Esophagus muscularis mucosa (tissue), 4 donors: ENCODE data around the gene TROAP. TPM values are rescaled to one million over a fixed set of nuclear protein-coding genes. Genes with fewer than 3 reads are reported as not detected.

Experiments used
- DNase-seq: peaks from one replicate; pipeline ENCODE4 v3.0.0-alpha.2; 2017; ENCODE audit errors: extremely low spot score
- H3K27ac ChIP-seq, 4 donors: fragments of 200-600 bp; sonication (generic); replicated peaks in 1 of 4; 1 replicate in 3 of 4; 2 replicates in 1 of 4; pipeline ENCODE4 v1.5.1; 2016 to 2019; ENCODE audit warnings: mild to moderate bottlenecking in 1 of 4
- H3K27me3 ChIP-seq, 4 donors: fragments of 200-600 bp; sonication (generic); one replicate each; pipeline versions ENCODE4 v1.5.1 to v1.6.0; 2016 to 2019
- H3K36me3 ChIP-seq, 4 donors: fragments of 200-600 bp; sonication (generic); one replicate each; pipeline ENCODE4 v1.5.1; 2016 to 2019
- H3K4me1 ChIP-seq, 4 donors: fragments of 200-600 bp; sonication (generic); one replicate each; pipeline ENCODE4 v1.5.1; 2016 to 2019
- H3K4me3 ChIP-seq, 4 donors: fragments of 200-600 bp; sonication (generic); 1 replicate in 2 of 4; 2 replicates in 2 of 4; pipeline ENCODE4 v1.5.1; 2016 to 2019; ENCODE audit warnings: mild to moderate bottlenecking in 4 of 4, moderate library complexity in 1 of 4
- H3K9me3 ChIP-seq, 4 donors: fragments of 200-600 bp; sonication (generic); 1 replicate in 3 of 4; 2 replicates in 1 of 4; pipeline ENCODE4 v1.5.1; 2016 to 2019
- EP300 ChIP-seq: sonication (generic); formaldehyde crosslinking; IDR thresholded peaks from one replicate; pipeline ENCODE4 v1.6.1; 2017; ENCODE audit warnings: antibody characterized with exemption
- POLR2A ChIP-seq: fragments of 450-650 bp; IDR thresholded peaks from one replicate; pipeline ENCODE4 v1.6.1; 2017; ENCODE audit warnings: antibody characterized with exemption, moderate library complexity, mild to moderate bottlenecking, low read depth
- POLR2AphosphoS5 ChIP-seq, 2 donors: sonication (generic); formaldehyde crosslinking; IDR thresholded peaks; one replicate each; pipeline ENCODE4 v1.6.1; 2017; ENCODE audit warnings: antibody characterized with exemption in 2 of 2
- WGBS: methylation state at CpG from one replicate; pipeline ENCODE4 v1.1.5; 2018; 5-methylcytosine and 5-hydroxymethylcytosine counted together
- intact Hi-C: fragments of 100-400 bp; cut with DNase I; formaldehyde crosslinking; loops from one replicate; pipeline ENCODE4 v1.15.1; 2023
- total RNA-seq, 4 donors: library from RNA; depleted of rRNA; stranded (reverse); fragments of >200 nt; gene quantifications; one replicate each; pipeline versions ENCODE4 v1.1.0 to v1.2.1, GENCODE V29; 2016
- TF ChIP-seq, protein P1 (sequence below), 3 experiments: fragments of 200-600 bp in 2 of 3; fragments of 450-650 bp in 1 of 3; sonication (generic) in 2 of 3; IDR thresholded peaks; one replicate each; pipeline ENCODE4 v1.5.1; 2017 to 2019; ENCODE audit warnings: antibody characterized with exemption in 3 of 3, mild to moderate bottlenecking in 2 of 3, moderate library complexity in 1 of 3

The TROAP gene
- total RNA-seq, 4 donors from 2014 or later: 0.26 to 0.80 TPM; not detected in 2

DNA sequence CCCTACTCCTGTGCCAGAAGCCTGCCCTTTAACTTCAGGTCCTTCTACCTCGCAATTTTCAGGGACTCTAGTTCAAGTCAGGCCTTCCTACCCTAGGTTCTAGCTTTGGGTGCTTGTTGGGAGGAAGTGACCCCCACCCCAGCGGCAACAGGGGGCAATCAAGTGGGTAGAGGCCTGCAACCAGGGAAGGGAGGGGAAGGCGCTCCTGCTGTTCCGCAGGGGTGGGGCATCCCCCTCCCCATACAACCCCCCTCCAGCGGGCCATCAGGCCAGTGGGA lies 28.3 kb upstream of the TROAP start:
- no peak for TF ChIP-seq POLR2A
- H3K27ac ChIP-seq: no peak overlapping the region
- no peaks in the 10 kb centered on the region for H3K9me3 ChIP-seq
- H3K27me3 ChIP-seq: peaks cover 0 to 59% (median 42%) of the 10 kb centered on the region in 4 donors
- intact Hi-C loops: no loop called here
- no peak overlapping the region for H3K4me3 ChIP-seq
- H3K36me3 ChIP-seq: no peaks in the 10 kb centered on the region
- no peak for DNase-seq
- peaks cover 28 to 51% (median 41%) of the 10 kb centered on the region in 4 donors for H3K4me1 ChIP-seq
- 92% methylated on average over 2 of the region's 5 CpGs for WGBS

DNA sequence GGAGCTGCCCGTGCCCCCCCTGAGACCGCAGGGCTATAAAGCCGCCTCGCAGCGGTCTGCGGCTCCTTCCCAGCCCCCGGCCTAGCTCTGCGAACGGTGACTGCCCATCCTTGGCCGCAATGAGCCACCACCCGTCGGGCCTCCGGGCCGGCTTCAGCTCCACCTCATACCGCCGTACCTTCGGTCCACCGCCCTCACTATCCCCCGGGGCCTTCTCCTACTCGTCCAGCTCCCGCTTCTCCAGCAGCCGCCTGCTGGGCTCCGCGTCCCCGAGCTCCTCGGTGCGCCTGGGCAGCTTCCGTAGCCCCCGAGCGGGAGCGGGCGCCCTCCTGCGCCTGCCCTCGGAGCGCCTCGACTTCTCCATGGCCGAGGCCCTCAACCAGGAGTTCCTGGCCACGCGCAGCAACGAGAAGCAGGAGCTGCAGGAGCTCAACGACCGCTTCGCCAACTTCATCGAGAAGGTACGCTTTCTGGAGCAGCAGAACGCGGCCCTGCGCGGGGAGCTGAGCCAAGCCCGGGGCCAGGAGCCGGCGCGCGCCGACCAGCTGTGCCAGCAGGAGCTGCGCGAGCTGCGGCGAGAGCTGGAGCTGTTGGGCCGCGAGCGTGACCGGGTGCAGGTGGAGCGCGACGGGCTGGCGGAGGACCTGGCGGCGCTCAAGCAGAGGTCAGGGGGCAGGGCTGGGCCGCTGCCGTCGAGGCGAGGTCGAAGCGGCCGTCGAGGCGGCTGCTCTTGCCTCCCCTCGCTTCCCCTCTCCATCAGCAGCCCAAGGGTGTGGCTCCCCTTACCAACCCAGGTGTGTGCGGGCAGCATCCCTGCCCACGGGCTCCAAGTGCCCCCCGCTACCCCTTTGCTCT lies 27.7 kb upstream of the TROAP start, which contains the start of gene PRPH:
Gene PRPH (plus strand): TSS at position 66 of the 855 bp plus-strand sequence. CDS start 54 bp downstream, at position 120.
- Histone ChIP-seq H3K36me3 (no peaks in the 10 kb centered on the region), H3K27ac (no peak within 1 kb of the TSS), H3K4me1 (peaks cover 28 to 51% (median 41%) of the 10 kb centered on the region in 4 donors), H3K4me3 (peak within 1 kb of the TSS in 2 of 4 donors; percentile 2 to 3), H3K27me3 (peaks cover 0 to 62% (median 42%) of the 10 kb centered on the region in 4 donors), H3K9me3 (no peaks in the 10 kb centered on the region)
- DNase-seq: no peak
- TF ChIP-seq EP300 (no peak), POLR2AphosphoS5 (IDR thresholded peaks at IDR 0.05) (no peak), POLR2A (no peak)
- TF ChIP-seq, protein P1, sequence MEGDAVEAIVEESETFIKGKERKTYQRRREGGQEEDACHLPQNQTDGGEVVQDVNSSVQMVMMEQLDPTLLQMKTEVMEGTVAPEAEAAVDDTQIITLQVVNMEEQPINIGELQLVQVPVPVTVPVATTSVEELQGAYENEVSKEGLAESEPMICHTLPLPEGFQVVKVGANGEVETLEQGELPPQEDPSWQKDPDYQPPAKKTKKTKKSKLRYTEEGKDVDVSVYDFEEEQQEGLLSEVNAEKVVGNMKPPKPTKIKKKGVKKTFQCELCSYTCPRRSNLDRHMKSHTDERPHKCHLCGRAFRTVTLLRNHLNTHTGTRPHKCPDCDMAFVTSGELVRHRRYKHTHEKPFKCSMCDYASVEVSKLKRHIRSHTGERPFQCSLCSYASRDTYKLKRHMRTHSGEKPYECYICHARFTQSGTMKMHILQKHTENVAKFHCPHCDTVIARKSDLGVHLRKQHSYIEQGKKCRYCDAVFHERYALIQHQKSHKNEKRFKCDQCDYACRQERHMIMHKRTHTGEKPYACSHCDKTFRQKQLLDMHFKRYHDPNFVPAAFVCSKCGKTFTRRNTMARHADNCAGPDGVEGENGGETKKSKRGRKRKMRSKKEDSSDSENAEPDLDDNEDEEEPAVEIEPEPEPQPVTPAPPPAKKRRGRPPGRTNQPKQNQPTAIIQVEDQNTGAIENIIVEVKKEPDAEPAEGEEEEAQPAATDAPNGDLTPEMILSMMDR (IDR thresholded peaks at IDR 0.05): no peak
- 36% methylated on average over 36 of the region's 82 CpGs for WGBS
- intact Hi-C loops: no loop called here

DNA sequence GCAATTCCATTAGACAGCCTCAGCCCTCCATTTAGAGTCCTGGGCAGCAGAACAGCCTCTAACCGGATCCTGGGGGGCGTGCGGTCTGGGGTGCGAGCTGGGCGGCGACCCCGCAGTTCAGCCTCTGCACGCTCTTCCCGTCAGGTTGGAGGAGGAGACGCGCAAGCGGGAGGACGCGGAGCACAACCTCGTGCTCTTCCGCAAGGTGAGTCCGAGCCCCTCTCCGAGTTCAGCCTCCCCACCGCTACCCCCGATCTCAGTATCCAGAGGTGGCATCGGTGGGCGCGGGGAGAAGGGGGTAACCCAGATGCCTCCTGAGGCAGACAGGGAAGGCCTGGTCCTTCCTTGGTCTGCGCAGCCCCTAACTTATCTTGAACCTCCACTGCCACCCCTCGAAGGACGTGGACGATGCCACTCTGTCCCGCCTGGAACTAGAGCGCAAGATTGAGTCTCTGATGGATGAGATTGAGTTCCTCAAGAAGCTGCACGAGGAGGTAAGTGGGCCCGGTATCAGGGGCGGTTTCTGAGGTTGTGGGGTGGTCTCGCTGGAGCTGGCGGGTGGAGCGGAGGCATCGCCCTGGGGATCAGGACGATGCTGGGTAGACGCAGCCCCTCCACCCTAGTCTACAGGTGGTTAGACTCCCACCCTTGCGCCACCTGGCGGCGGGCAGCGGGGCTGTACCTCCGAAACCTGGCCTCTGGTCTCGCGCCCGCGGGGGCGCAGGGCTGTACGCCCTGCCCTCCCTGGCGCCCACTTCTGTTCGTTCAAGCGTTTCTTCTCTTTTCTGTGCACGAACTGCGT lies 26.8 kb upstream of the TROAP start:
- intact Hi-C loops: no loop called here
- peaks cover 0 to 69% (median 42%) of the 10 kb centered on the region in 4 donors for H3K27me3 ChIP-seq
- H3K4me1 ChIP-seq: peaks cover 28 to 51% (median 41%) of the 10 kb centered on the region in 4 donors
- H3K27ac ChIP-seq: no peak overlapping the region
- H3K9me3 ChIP-seq: no peaks in the 10 kb centered on the region
- 20% methylated on average over 27 of the region's 54 CpGs for WGBS
- TF ChIP-seq EP300: no peak
- TF ChIP-seq, protein P1 (IDR thresholded peaks at IDR 0.05): peak; percentile 26 to 58 (median 43)
- H3K36me3 ChIP-seq: no peaks in the 10 kb centered on the region
- peak overlapping the region; percentile 7 to 47 (median 30) for H3K4me3 ChIP-seq
- no peak for DNase-seq

DNA sequence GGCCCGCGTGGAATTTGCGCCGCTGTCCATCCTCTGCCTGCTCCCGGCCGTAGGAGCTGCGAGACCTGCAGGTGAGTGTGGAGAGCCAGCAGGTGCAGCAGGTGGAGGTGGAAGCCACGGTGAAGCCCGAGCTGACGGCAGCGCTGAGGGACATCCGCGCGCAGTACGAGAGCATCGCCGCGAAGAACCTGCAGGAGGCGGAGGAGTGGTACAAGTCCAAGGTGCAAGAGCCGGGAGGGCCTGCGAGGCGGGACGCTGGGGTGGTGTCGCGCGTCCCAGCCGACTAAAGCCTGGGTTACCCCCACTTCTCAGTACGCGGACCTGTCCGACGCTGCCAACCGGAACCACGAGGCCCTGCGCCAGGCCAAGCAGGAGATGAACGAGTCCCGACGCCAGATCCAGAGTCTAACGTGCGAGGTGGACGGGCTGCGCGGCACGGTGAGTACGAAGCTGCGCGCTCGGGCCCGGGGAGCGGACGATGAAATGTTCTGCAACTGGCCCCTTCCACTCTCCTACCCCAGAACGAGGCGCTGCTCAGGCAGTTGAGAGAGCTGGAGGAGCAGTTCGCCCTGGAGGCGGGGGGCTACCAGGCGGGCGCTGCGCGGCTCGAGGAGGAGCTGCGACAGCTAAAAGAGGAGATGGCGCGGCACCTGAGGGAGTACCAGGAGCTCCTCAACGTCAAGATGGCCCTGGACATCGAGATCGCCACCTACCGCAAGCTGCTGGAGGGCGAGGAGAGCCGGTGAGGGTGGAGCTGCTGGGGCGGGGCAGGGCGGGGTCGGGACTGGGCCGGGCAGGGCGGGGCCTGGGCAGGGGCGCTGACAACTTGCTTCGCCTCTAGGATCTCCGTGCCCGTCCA lies 26.0 kb upstream of the TROAP start:
- intact Hi-C loops: no loop called here
- peaks cover 28 to 51% (median 41%) of the 10 kb centered on the region in 4 donors for H3K4me1 ChIP-seq
- H3K27ac ChIP-seq: no peak overlapping the region
- no peak for DNase-seq
- 8% methylated on average over 10 of the region's 77 CpGs for WGBS
- peak overlapping the region; percentile 7 to 47 (median 30) for H3K4me3 ChIP-seq
- H3K27me3 ChIP-seq: peaks cover 0 to 78% (median 42%) of the 10 kb centered on the region in 4 donors
- H3K9me3 ChIP-seq: no peaks in the 10 kb centered on the region
- H3K36me3 ChIP-seq: no peaks in the 10 kb centered on the region
- TF ChIP-seq POLR2AphosphoS5 (IDR thresholded peaks at IDR 0.05): no peak
- no peak for TF ChIP-seq POLR2A
- TF ChIP-seq, protein P1 (IDR thresholded peaks at IDR 0.05): no peak
- no peak for TF ChIP-seq EP300
